SK-N-SH (cell line): Measurements from ENCODE around the gene NPEPL1. TPM values are rescaled to one million over a fixed set of nuclear protein-coding genes. Genes with fewer than 3 reads are reported as not detected.

Experiments used
- CTCF ChIA-PET: fragments of 300-600, 350-600 bp; formaldehyde crosslinking; extraction: SDS; loops from one replicate; lab custom pipeline; 2021; lab: Yijun Ruan, JAX
- POLR2A ChIA-PET: fragments of 350-600 bp; sonication (Branson Sonifier 250); formaldehyde crosslinking; extraction: SDS; loops from one replicate; lab custom pipeline; 2020; ENCODE audit warnings: antibody characterized with exemption, inconsistent platforms; lab: Yijun Ruan, JAX
- DNase-seq: peaks from one replicate; pipeline ENCODE4 v3.0.0; 2012
- H2AFZ ChIP-seq: fragments of 200-600 bp; sonication (generic); 2 replicates; pipeline ENCODE4 v1.8.1; 2016; ENCODE audit warnings: antibody characterized with exemption, mild to moderate bottlenecking, low read depth
- H3F3A ChIP-seq: fragments of 200-600 bp; sonication (generic); replicated peaks from 2 replicates; pipeline ENCODE3; 2016; ENCODE audit warnings: antibody characterized with exemption, mild to moderate bottlenecking; ENCODE audit not compliant: insufficient read depth
- H3K27ac ChIP-seq, 2 experiments: fragments of 200-500 bp in 1 of 2; fragments of 200-600 bp in 1 of 2; sonication (Bioruptor generic) in 1 of 2; sonication (generic), shearing (Covaris generic) in 1 of 2; 2 replicates each; pipeline versions ENCODE4 v1.5.1 to v1.6.1; 2014 to 2016; ENCODE audit warnings: low read depth in 2 of 2, inconsistent platforms in 1 of 2, low read length in 1 of 2, mild to moderate bottlenecking in 1 of 2, mixed read lengths in 1 of 2
- H3K27me3 ChIP-seq: fragments of 200-600 bp; sonication (generic), shearing (Covaris generic); 2 replicates; pipeline ENCODE4 v1.6.1; 2016; ENCODE audit warnings: mixed run types; ENCODE audit not compliant: insufficient read depth
- H3K36me3 ChIP-seq, 2 experiments: fragments of 200-500 bp in 1 of 2; fragments of 200-600 bp in 1 of 2; sonication (Bioruptor generic) in 1 of 2; sonication (generic) in 1 of 2; replicated peaks in 1 of 2; 2 replicates each; pipeline versions ENCODE3 to v1.5.1; 2014 to 2016; ENCODE audit warnings: low read length in 1 of 2, mild to moderate bottlenecking in 1 of 2; ENCODE audit not compliant: insufficient read depth in 2 of 2, control insufficient read depth in 1 of 2
- H3K4me1 ChIP-seq, 2 experiments: fragments of 200-500 bp in 1 of 2; fragments of 200-600 bp in 1 of 2; sonication (Bioruptor generic) in 1 of 2; sonication (generic), shearing (Covaris generic) in 1 of 2; 2 replicates each; pipeline versions ENCODE4 v1.5.1 to v1.6.1; 2014 to 2016; ENCODE audit warnings: low read depth in 1 of 2, low read length in 1 of 2, mixed run types in 1 of 2; ENCODE audit not compliant: insufficient read depth in 2 of 2, control insufficient read depth in 1 of 2
- H3K4me2 ChIP-seq: fragments of 200-600 bp; sonication (generic), shearing (Covaris generic); 2 replicates; pipeline ENCODE4 v1.6.1; 2017; ENCODE audit warnings: mixed run types
- H3K4me3 ChIP-seq, 2 experiments: fragments of 200-500 bp in 1 of 2; fragments of 200-600 bp in 1 of 2; sonication (Bioruptor generic) in 1 of 2; sonication (generic), shearing (Covaris generic) in 1 of 2; 2 replicates each; pipeline versions ENCODE4 v1.5.1 to v1.8.1; 2014 to 2016; ENCODE audit warnings: low read depth in 2 of 2, inconsistent platforms in 1 of 2, low read length in 1 of 2, mild to moderate bottlenecking in 1 of 2, mixed read lengths in 1 of 2, moderate library complexity in 1 of 2
- H3K79me2 ChIP-seq: fragments of 200-600 bp; sonication (generic); 2 replicates; pipeline ENCODE4 v1.8.1; 2017; ENCODE audit warnings: mild to moderate bottlenecking; ENCODE audit not compliant: insufficient read depth
- H3K9ac ChIP-seq: fragments of 200-600 bp; sonication (generic); 2 replicates; pipeline ENCODE4 v1.6.1; 2017; ENCODE audit warnings: mixed run types
- H3K9me2 ChIP-seq: fragments of 200-600 bp; sonication (generic); 2 replicates; pipeline ENCODE4 v1.6.1; 2017; ENCODE audit warnings: mixed run types
- H3K9me3 ChIP-seq: fragments of 200-600 bp; sonication (generic); 2 replicates; pipeline ENCODE4 v1.6.1; 2017; ENCODE audit warnings: mixed run types, mild to moderate bottlenecking, moderate library complexity
- H4K20me1 ChIP-seq: fragments of 200-600 bp; sonication (generic); 2 replicates; pipeline ENCODE4 v1.6.1; 2017; ENCODE audit warnings: mild to moderate bottlenecking, mixed run types; ENCODE audit not compliant: insufficient read depth
- FOSL2 ChIP-seq: IDR thresholded peaks from 2 replicates; pipeline ENCODE4 v1.4.0; 2012; ENCODE audit warnings: low read depth, mild to moderate bottlenecking, moderate library complexity, borderline replicate concordance
- GABPA ChIP-seq: IDR thresholded peaks from 2 replicates; pipeline ENCODE4 v1.4.0; 2012; ENCODE audit warnings: low read depth, mild to moderate bottlenecking
- GATA2 ChIP-seq: sonication (generic); formaldehyde crosslinking; IDR thresholded peaks from 2 replicates; pipeline ENCODE4 v1.5.0; 2020; ENCODE audit warnings: mild to moderate bottlenecking, missing genetic modification reagents
- JUND ChIP-seq: IDR thresholded peaks from 2 replicates; pipeline ENCODE4 v1.4.0; 2012
- NFIC ChIP-seq: IDR thresholded peaks from 2 replicates; pipeline ENCODE4 v1.4.0; 2012; ENCODE audit warnings: borderline replicate concordance
- RCOR1 ChIP-seq: fragments of 150-350 bp; IDR thresholded peaks from 2 replicates; pipeline ENCODE4 v1.6.1; 2017; ENCODE audit warnings: antibody characterized with exemption, low read length
- RXRA ChIP-seq: IDR thresholded peaks from 2 replicates; pipeline ENCODE4 v1.4.0; 2012; ENCODE audit warnings: low read depth, mild to moderate bottlenecking, borderline replicate concordance
- SIN3A ChIP-seq: IDR thresholded peaks from 2 replicates; pipeline ENCODE4 v1.6.1; 2012; ENCODE audit warnings: low read depth, mild to moderate bottlenecking, low read length, moderate library complexity, borderline replicate concordance
- SMC3 ChIP-seq: IDR thresholded peaks from 2 replicates; pipeline ENCODE4 v1.6.1; 2012; ENCODE audit warnings: low read depth, low read length, improper control_type of control experiment
- TAF1 ChIP-seq: IDR thresholded peaks from 2 replicates; pipeline ENCODE4 v1.6.1; 2012; ENCODE audit warnings: low read depth, mild to moderate bottlenecking, low read length, moderate library complexity, borderline replicate concordance
- TEAD4 ChIP-seq: IDR thresholded peaks from 2 replicates; pipeline ENCODE4 v1.4.0; 2012; ENCODE audit warnings: mild to moderate bottlenecking, borderline replicate concordance; ENCODE audit not compliant: insufficient read depth
- WGBS: methylation state at CpG from one replicate; pipeline ENCODE4 v1.1.6; 2017; ENCODE audit warnings: low lambda C conversion rate; 5-methylcytosine and 5-hydroxymethylcytosine counted together
- polyA plus RNA-seq, 3 experiments: library from polyadenylated mRNA; depleted of rRNA; stranded (reverse); fragments of >200 nt; gene quantifications; 2 replicates each; pipeline ENCODE4 v1.2.3, GENCODE V29; 2012
- TF ChIP-seq, protein P1 (sequence below): fragments of 150-350 bp; IDR thresholded peaks from 2 replicates; pipeline ENCODE4 v1.6.1; 2017; ENCODE audit warnings: antibody characterized with exemption, low read length, low read depth, borderline replicate concordance
- TF ChIP-seq, protein P2 (sequence below): IDR thresholded peaks from 2 replicates; pipeline ENCODE4 v1.6.1; 2012; ENCODE audit warnings: mild to moderate bottlenecking, low read depth, low read length, moderate library complexity
- TF ChIP-seq, protein P3 (sequence below): fragments of 150-350 bp; IDR thresholded peaks from 2 replicates; pipeline ENCODE4 v1.6.1; 2016; ENCODE audit warnings: mild to moderate bottlenecking, low read depth, low read length

The NPEPL1 gene
- polyA plus RNA-seq, 1 of the 3 experiments (the other 2 are of a cell fraction) = 2.8 TPM

DNA sequence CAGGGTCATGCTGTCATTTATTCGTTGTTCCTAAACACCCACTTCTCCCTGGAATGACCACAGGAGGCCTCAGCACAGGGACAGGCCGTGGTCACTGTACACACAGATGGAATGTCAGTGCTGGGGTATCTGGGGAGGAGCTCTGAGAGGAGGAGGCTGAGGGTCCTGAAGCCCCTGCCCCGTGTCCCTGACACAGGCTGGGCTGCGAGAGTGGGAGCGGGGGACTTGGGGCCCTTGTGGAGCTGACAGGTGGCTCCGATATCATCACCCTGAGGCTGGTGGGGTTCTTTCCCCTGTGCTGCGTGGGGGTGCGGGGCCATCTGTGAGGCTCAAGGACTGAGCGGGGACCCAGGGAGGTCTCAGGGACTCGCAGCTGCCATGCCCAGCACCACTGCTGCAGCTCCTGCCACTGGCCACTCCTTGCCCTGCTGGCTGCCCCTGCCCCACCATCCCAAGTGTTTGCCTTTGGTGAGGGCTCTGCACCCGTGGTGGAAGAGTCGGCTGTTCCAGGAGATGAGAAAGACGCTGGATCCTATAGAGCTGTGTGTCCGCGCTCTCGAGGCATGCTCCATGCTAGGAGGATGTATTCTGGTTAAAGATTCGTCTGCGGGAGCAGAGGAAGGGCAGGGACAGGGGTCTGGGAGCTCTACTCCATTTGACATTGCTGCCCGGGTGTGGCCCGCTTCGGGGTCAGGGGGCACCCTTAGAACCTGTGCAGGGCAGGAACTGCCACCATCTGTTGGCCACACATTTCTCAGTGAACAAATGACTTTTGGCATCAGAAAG, 18.9 kb downstream of the NPEPL1 start:
- H3K4me1 ChIP-seq = no peaks in the 10 kb centered on the region; a peak in 1 of 4 replicates
- no peak for TF ChIP-seq TAF1
- TF ChIP-seq SMC3 = no peak
- TF ChIP-seq, protein P1, sequence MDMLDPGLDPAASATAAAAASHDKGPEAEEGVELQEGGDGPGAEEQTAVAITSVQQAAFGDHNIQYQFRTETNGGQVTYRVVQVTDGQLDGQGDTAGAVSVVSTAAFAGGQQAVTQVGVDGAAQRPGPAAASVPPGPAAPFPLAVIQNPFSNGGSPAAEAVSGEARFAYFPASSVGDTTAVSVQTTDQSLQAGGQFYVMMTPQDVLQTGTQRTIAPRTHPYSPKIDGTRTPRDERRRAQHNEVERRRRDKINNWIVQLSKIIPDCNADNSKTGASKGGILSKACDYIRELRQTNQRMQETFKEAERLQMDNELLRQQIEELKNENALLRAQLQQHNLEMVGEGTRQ = no peak
- no peak for TF ChIP-seq RCOR1
- no peak for TF ChIP-seq JUND
- TF ChIP-seq GABPA = no peak
- TF ChIP-seq RXRA = no peak
- TF ChIP-seq, protein P2, sequence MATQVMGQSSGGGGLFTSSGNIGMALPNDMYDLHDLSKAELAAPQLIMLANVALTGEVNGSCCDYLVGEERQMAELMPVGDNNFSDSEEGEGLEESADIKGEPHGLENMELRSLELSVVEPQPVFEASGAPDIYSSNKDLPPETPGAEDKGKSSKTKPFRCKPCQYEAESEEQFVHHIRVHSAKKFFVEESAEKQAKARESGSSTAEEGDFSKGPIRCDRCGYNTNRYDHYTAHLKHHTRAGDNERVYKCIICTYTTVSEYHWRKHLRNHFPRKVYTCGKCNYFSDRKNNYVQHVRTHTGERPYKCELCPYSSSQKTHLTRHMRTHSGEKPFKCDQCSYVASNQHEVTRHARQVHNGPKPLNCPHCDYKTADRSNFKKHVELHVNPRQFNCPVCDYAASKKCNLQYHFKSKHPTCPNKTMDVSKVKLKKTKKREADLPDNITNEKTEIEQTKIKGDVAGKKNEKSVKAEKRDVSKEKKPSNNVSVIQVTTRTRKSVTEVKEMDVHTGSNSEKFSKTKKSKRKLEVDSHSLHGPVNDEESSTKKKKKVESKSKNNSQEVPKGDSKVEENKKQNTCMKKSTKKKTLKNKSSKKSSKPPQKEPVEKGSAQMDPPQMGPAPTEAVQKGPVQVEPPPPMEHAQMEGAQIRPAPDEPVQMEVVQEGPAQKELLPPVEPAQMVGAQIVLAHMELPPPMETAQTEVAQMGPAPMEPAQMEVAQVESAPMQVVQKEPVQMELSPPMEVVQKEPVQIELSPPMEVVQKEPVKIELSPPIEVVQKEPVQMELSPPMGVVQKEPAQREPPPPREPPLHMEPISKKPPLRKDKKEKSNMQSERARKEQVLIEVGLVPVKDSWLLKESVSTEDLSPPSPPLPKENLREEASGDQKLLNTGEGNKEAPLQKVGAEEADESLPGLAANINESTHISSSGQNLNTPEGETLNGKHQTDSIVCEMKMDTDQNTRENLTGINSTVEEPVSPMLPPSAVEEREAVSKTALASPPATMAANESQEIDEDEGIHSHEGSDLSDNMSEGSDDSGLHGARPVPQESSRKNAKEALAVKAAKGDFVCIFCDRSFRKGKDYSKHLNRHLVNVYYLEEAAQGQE = no peak
- TF ChIP-seq NFIC = no peak
- TF ChIP-seq, protein P3, sequence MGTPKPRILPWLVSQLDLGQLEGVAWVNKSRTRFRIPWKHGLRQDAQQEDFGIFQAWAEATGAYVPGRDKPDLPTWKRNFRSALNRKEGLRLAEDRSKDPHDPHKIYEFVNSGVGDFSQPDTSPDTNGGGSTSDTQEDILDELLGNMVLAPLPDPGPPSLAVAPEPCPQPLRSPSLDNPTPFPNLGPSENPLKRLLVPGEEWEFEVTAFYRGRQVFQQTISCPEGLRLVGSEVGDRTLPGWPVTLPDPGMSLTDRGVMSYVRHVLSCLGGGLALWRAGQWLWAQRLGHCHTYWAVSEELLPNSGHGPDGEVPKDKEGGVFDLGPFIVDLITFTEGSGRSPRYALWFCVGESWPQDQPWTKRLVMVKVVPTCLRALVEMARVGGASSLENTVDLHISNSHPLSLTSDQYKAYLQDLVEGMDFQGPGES = no peak
- no peak for TF ChIP-seq TEAD4
- TF ChIP-seq FOSL2 = no peak
- no peak for TF ChIP-seq SIN3A
- no peak for TF ChIP-seq GATA2
- no peak overlapping the region for H3K27ac ChIP-seq
- CTCF ChIA-PET = interaction anchor here (1.0 kb wide), 1 partner anchor 474 kb away, joined by 3 read pairs; no protein-coding TSS in a partner anchor
- DNase-seq = peak; percentile 16
- no peak overlapping the region for H2AFZ ChIP-seq
- no peak overlapping the region for H3K4me3 ChIP-seq
- POLR2A ChIA-PET = no interaction called here
- H4K20me1 ChIP-seq = no peaks in the 10 kb centered on the region
- no peak overlapping the region for H3K9ac ChIP-seq
- H3K9me2 ChIP-seq = no peaks in the 10 kb centered on the region
- no peaks in the 10 kb centered on the region for H3F3A ChIP-seq
- H3K36me3 ChIP-seq = no peaks in the 10 kb centered on the region
- H3K4me2 ChIP-seq = no peak overlapping the region
- H3K79me2 ChIP-seq = no peaks in the 10 kb centered on the region
- 89% methylated on average over 13 of the region's 21 CpGs for WGBS
- H3K9me3 ChIP-seq = no peaks in the 10 kb centered on the region
- no peaks in the 10 kb centered on the region for H3K27me3 ChIP-seq
